H9 (cell line): ENCODE data around the gene KIRREL3. TPM values are rescaled to one million over a fixed set of nuclear protein-coding genes. Genes with fewer than 3 reads are reported as not detected.

Experiments used
- DNase-seq: peaks from one replicate; pipeline ENCODE4 v3.0.0-alpha.2; 2017
- H2AFZ ChIP-seq: one replicate; pipeline ENCODE4 v1.6.1; 2013; ENCODE audit warnings: mild to moderate bottlenecking, low read length, control low read depth, moderate library complexity
- H2AK5ac ChIP-seq: 2 replicates; pipeline ENCODE4 v1.6.1; 2013; ENCODE audit warnings: low read length, control low read depth, mixed read lengths; ENCODE audit not compliant: insufficient read length
- H2BK120ac ChIP-seq: one replicate; pipeline ENCODE4 v1.6.1; 2013; ENCODE audit warnings: low read depth, mild to moderate bottlenecking, low read length, control low read depth, inconsistent platforms; ENCODE audit not compliant: poor library complexity, severe bottlenecking
- H2BK12ac ChIP-seq: 2 replicates; pipeline ENCODE4 v1.6.1; 2013; ENCODE audit warnings: low read length, control low read depth, mixed read lengths, low read depth; ENCODE audit not compliant: insufficient read length
- H2BK15ac ChIP-seq: 2 replicates; pipeline ENCODE4 v1.6.1; 2013; ENCODE audit warnings: low read depth, low read length, control low read depth
- H2BK20ac ChIP-seq: one replicate; pipeline ENCODE4 v1.6.1; 2013; ENCODE audit warnings: low read depth, mild to moderate bottlenecking, low read length, control low read depth, inconsistent platforms; ENCODE audit not compliant: poor library complexity, severe bottlenecking
- H2BK5ac ChIP-seq: 2 replicates; pipeline ENCODE4 v1.6.1; 2013; ENCODE audit warnings: low read length, control low read depth, mixed read lengths; ENCODE audit not compliant: insufficient read length
- H3K14ac ChIP-seq: 2 replicates; pipeline ENCODE4 v1.6.1; 2013; ENCODE audit warnings: low read length, control low read depth; ENCODE audit not compliant: insufficient read depth
- H3K18ac ChIP-seq: 2 replicates; pipeline ENCODE4 v1.6.1; 2013; ENCODE audit warnings: low read depth, mild to moderate bottlenecking, mixed read lengths, low read length, control low read depth; ENCODE audit not compliant: insufficient read length
- H3K23ac ChIP-seq: 2 replicates; pipeline ENCODE4 v1.6.1; 2013; ENCODE audit warnings: low read length, control low read depth, mixed read lengths, low read depth; ENCODE audit not compliant: insufficient read length
- H3K23me2 ChIP-seq: 2 replicates; pipeline ENCODE4 v1.6.1; 2013; ENCODE audit warnings: low read depth, mild to moderate bottlenecking, mixed read lengths, low read length, control low read depth; ENCODE audit not compliant: insufficient read length, poor library complexity, severe bottlenecking
- H3K27ac ChIP-seq: 2 replicates; pipeline ENCODE4 v1.5.1; 2013; ENCODE audit warnings: low read length, control low read depth, mixed read lengths, low read depth; ENCODE audit not compliant: insufficient read length
- H3K27me3 ChIP-seq: 2 replicates; pipeline ENCODE4 v1.6.1; 2013; ENCODE audit warnings: low read length, control low read depth, inconsistent platforms; ENCODE audit not compliant: insufficient read depth
- H3K4ac ChIP-seq: 2 replicates; pipeline ENCODE4 v1.6.1; 2013; ENCODE audit warnings: low read depth, mild to moderate bottlenecking, control low read depth, inconsistent platforms, low read length, moderate library complexity
- H3K4me1 ChIP-seq: 2 replicates; pipeline ENCODE4 v1.6.1; 2013; ENCODE audit warnings: low read length, control low read depth, inconsistent platforms; ENCODE audit not compliant: insufficient read depth
- H3K4me2 ChIP-seq: 2 replicates; pipeline ENCODE4 v1.6.1; 2013; ENCODE audit warnings: low read length, control low read depth, mixed read lengths; ENCODE audit not compliant: insufficient read length, insufficient read depth
- H3K56ac ChIP-seq: 2 replicates; pipeline ENCODE4 v1.6.1; 2013; ENCODE audit warnings: low read depth, mild to moderate bottlenecking, mixed read lengths, low read length, control low read depth; ENCODE audit not compliant: insufficient read length
- H3K79me1 ChIP-seq: 2 replicates; pipeline ENCODE4 v1.6.1; 2013; ENCODE audit warnings: low read depth, mild to moderate bottlenecking, moderate library complexity, low read length, control low read depth, inconsistent platforms; ENCODE audit not compliant: insufficient read depth, poor library complexity, severe bottlenecking
- H3K79me2 ChIP-seq: 2 replicates; pipeline ENCODE4 v1.6.1; 2013; ENCODE audit warnings: low read length, control low read depth, inconsistent platforms; ENCODE audit not compliant: insufficient read depth
- H3K9ac ChIP-seq: 2 replicates; pipeline ENCODE4 v1.6.1; 2013; ENCODE audit warnings: low read length, control low read depth, mixed read lengths; ENCODE audit not compliant: insufficient read length; ENCODE audit errors: extremely low read depth
- H3K9me3 ChIP-seq: one replicate; pipeline ENCODE4 v1.6.1; 2013; ENCODE audit warnings: low read depth, low read length, inconsistent platforms; ENCODE audit not compliant: control insufficient read depth
- H3T11ph ChIP-seq: one replicate; pipeline ENCODE4 v1.6.1; 2013; ENCODE audit warnings: mild to moderate bottlenecking, low read length, control low read depth, inconsistent platforms
- H4K20me1 ChIP-seq: one replicate; pipeline ENCODE4 v1.6.1; 2013; ENCODE audit not compliant: control insufficient read depth, insufficient read length, insufficient read depth
- H4K5ac ChIP-seq: 2 replicates; pipeline ENCODE4 v1.6.1; 2013; ENCODE audit warnings: low read depth, mild to moderate bottlenecking, mixed read lengths, low read length, control low read depth; ENCODE audit not compliant: insufficient read length
- H4K8ac ChIP-seq: replicated peaks from 2 replicates; pipeline ENCODE4 v1.6.1; 2013; ENCODE audit warnings: low read length, control low read depth, mixed read lengths, low read depth; ENCODE audit not compliant: insufficient read length
- H4K91ac ChIP-seq: 2 replicates; pipeline ENCODE4 v1.6.1; 2013; ENCODE audit warnings: low read depth, mild to moderate bottlenecking, moderate library complexity, mixed read lengths, low read length, control low read depth; ENCODE audit not compliant: insufficient read length
- H3K27ac Mint-ChIP-seq, 3 experiments: 2 replicates in 2 of 3; 3 replicates in 1 of 3; pipeline ENCODE4 v1.8.0; 2020 to 2021; ENCODE audit warnings: mixed read lengths in 3 of 3, mild to moderate bottlenecking in 1 of 3, moderate library complexity in 1 of 3
- H3K27me3 Mint-ChIP-seq: 2 replicates; pipeline ENCODE4 v1.8.0; 2021; ENCODE audit warnings: low read depth, mild to moderate bottlenecking, moderate library complexity, mixed read lengths
- H3K36me3 Mint-ChIP-seq, 3 experiments: 2 replicates in 2 of 3; 3 replicates in 1 of 3; pipeline ENCODE4 v1.8.0; 2020 to 2021; ENCODE audit warnings: low read depth in 3 of 3, mixed read lengths in 3 of 3; ENCODE audit not compliant: insufficient read depth in 1 of 3
- H3K4me1 Mint-ChIP-seq, 2 experiments: 2 replicates each; pipeline ENCODE4 v1.8.0; 2020; ENCODE audit warnings: mixed read lengths in 2 of 2
- H3K4me3 Mint-ChIP-seq, 2 experiments: 2 replicates in 1 of 2; 3 replicates in 1 of 2; pipeline ENCODE4 v1.8.0; 2020 to 2021; ENCODE audit warnings: mild to moderate bottlenecking in 2 of 2, mixed read lengths in 2 of 2, moderate library complexity in 1 of 2
- H3K9me3 Mint-ChIP-seq, 2 experiments: 2 replicates in 1 of 2; 3 replicates in 1 of 2; pipeline ENCODE4 v1.8.0; 2020; ENCODE audit warnings: mild to moderate bottlenecking in 2 of 2, mixed read lengths in 2 of 2, moderate library complexity in 1 of 2
- CTCF ChIP-seq: fragments of 200-600 bp; sonication (generic); conservative IDR thresholded peaks from 3 replicates; pipeline ENCODE4 v1.8.0; 2021; ENCODE audit warnings: antibody characterized with exemption, mild to moderate bottlenecking
- WGBS: extraction: QIAGEN DNeasy Blood & Tissue Kit; methylation state at CpG from one replicate; pipeline ENCODE4 v1.1.7; 2013; ENCODE audit warnings: missing lambda C conversion rate, low lambda C conversion rate, mixed read lengths; ENCODE audit not compliant: insufficient read length; ENCODE audit errors: extremely low coverage; 5-methylcytosine and 5-hydroxymethylcytosine counted together
- total RNA-seq: library from RNA; stranded (reverse); gene quantifications from 2 replicates; pipeline ENCODE4 v1.2.1, GENCODE V29; 2021

The KIRREL3 gene
- total RNA-seq, 1 experiment from 2014 or later = 0.17 TPM

- H2BK15ac ChIP-seq = no peak overlapping the region
- H3K4me2 ChIP-seq = no peak overlapping the region
- no peak overlapping the region for H2AK5ac ChIP-seq
- H3K9ac ChIP-seq = no peak overlapping the region
- H3K36me3 Mint-ChIP-seq = no peaks in the 10 kb centered on the region; a peak in 1 of 7 replicates
- no peak overlapping the region for H3K4me3 Mint-ChIP-seq
- H3K14ac ChIP-seq = no peak overlapping the region
- peaks cover 19 to 21% of the 10 kb centered on the region in 2 experiments for H3K4me1 Mint-ChIP-seq
- H3K27me3 Mint-ChIP-seq = peaks cover 3% of the 10 kb centered on the region; the same call in 1 of the 2 replicates
- no peak overlapping the region for H3K27ac ChIP-seq
- no peak overlapping the region for H4K5ac ChIP-seq
- no peak overlapping the region for H4K91ac ChIP-seq
- H2BK120ac ChIP-seq = no peak overlapping the region
- DNase-seq = no peak
- H3K27me3 ChIP-seq = no peaks in the 10 kb centered on the region
- no peak overlapping the region for H2BK5ac ChIP-seq
- H3K79me1 ChIP-seq = no peaks in the 10 kb centered on the region
- no peaks in the 10 kb centered on the region for H3K4me1 ChIP-seq
- no peak overlapping the region for H2BK20ac ChIP-seq
- no peak for TF ChIP-seq CTCF
- no peak overlapping the region for H3K18ac ChIP-seq
- no peak overlapping the region for H2BK12ac ChIP-seq
- no peak overlapping the region for H3K27ac Mint-ChIP-seq
- H3K23ac ChIP-seq = no peak overlapping the region
- H3K23me2 ChIP-seq = no peaks in the 10 kb centered on the region
- no peaks in the 10 kb centered on the region for H3K9me3 ChIP-seq
- H3K4ac ChIP-seq = no peak overlapping the region
- H2AFZ ChIP-seq = no peak overlapping the region
- WGBS = no CpG with 5 or more reads among the region's 2 CpGs
- H3K9me3 Mint-ChIP-seq = no peaks in the 10 kb centered on the region
- no peaks in the 10 kb centered on the region for H3K79me2 ChIP-seq
- no peak overlapping the region for H3K56ac ChIP-seq
- no peaks in the 10 kb centered on the region for H4K20me1 ChIP-seq
- no peak overlapping the region for H3T11ph ChIP-seq
- no peak overlapping the region for H4K8ac ChIP-seq
Observed at GRCh38 chr11:127049486-127049885, 48.9 kb upstream of the KIRREL3 start.
